Inferior parietal cortex (tissue), 1 donor: ENCODE measurements around the gene SIRT5.
A peak's percentile ranks its signal among the peaks of the same experiment; 100 is the strongest.

Source experiments
- DNase-seq: peaks from one replicate; pipeline ENCODE4 v3.0.0-alpha.2; 2016; ENCODE audit errors: extremely low spot score

Gene SIRT5

DNA sequence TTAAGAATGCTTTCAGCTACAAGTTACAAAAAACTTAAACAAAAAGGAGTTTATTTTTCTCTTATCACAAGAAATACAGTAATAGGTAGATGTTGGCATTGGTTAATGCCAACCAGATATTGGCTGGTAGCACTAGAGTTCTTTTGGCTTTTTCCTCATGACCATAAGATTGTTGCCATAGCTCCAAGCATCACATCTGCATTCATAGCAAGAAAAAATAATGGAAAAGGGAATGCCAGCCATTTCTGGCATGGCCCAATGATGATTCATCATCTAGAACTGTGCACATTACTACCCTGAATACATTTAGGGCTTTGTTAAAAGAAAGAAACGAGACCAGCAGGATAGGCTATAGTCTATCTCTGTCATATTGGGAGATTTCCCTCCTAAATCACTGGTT lies 20.8 kb upstream of the SIRT5 start:
- DNase-seq = no peak

GRCh38 chr6:13554929-13555333 lies 19.5 kb upstream of the SIRT5 start:
- DNase-seq = peak; percentile 51

GRCh38 chr6:13557841-13558240 lies 16.6 kb upstream of the SIRT5 start:
- no peak for DNase-seq

GRCh38 chr6:13558718-13559117 lies 15.7 kb upstream of the SIRT5 start:
- DNase-seq = no peak

DNA sequence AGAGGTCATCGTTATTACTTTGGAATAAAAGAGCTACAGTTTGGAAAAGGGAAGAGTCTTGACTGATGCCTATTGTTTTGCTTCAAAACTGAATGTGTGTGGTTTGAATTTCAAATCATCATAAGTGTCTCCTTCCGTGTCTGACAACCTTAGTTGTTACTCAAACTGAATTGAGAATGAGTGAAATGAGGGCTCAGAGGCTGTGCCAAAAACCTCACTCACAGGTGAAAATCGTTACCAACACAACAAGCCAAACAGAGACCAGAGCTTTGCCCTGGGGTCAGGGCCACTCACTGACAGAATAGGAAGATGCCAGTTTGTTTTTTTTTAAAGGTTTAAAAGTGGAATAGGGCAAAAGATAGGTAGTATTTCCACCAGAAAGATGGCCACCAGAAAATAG lies 15.2 kb upstream of the SIRT5 start:
- peak; percentile 27 for DNase-seq

DNA sequence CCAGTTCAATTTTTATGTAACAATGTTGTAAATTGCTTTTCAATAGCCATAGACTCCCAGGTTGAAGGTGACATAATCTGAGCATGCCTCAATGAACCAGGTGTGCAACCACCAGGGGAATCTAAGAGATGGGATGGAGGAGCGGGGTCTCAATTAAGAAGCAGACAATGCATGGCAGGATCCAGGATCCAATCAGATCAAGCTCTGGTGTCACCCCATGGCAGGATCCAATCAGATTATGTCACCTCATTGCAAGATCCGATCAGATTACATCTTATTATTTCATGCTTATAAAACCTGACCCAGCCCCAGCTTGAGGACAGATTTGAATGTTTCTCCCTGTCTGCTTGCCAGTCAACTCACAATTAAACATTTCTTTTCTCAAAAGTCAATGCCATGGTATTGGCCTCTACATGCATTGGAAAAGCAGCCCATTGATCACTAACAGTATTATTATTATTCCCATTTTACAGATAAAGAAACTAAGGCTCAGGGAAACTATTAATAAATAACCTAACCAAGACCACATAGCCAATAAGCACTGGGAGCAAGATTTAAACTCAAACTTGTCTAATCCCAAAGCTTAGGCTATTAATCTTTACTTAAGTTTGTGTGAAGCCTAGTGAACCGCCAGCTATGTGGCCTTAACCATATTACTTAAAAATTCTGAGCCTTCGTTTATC lies 14.3 kb upstream of the SIRT5 start:
- no peak for DNase-seq

- DNase-seq = no peak
Observed at GRCh38 chr6:13560651-13561044, 13.8 kb upstream of the SIRT5 start.

DNA sequence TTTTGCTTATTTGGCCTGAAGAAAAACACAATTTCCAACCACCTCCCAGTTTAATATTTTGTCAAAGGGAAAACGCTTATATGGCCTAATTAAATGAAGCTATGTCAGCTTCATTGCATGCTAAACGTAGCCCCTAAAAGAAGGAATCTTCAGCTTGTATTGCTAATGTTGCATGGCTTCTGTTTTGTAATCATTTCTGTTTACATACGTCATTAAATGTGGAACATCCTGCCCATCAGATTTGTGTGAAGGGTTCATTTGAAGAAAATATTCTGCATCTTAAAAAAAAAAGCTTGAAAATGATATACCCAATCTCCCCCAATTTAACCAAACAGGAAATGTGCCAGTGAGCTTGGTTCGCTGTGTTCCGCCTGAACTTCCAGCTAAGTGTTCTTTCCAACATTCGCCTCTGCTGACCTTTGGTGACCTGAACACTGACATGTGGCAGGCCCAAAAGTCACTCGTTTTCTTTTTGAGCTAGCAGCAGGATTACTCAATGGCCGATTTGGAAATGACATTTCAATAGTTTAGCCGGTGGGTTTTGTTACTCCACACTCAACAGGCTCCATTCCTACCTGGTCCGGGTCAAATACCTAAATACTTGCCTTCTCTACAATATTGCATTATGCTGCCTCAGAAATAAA lies 12.7 kb upstream of the SIRT5 start:
- no peak for DNase-seq

- DNase-seq = no peak
Observed at GRCh38 chr6:13563009-13563408, 11.4 kb upstream of the SIRT5 start.

DNA sequence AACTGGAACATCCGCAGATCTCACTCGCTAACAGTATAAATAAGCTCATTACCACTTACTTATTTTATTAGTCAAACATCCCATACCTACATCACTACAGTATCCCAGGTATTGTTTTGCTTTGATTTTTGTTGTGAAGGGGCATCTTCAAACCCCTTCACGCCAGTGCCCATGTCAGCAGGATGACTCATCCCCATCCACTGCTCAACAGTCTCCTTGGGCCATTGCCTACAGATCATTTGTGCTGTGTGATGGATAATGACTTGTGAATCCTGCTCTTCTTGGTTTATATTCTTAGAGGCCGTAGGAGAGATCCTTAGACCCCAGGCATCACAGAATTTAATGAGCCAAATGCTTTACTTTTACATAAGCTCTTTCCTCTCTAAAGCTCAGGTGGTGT lies 8.5 kb upstream of the SIRT5 start:
- DNase-seq = no peak

DNA sequence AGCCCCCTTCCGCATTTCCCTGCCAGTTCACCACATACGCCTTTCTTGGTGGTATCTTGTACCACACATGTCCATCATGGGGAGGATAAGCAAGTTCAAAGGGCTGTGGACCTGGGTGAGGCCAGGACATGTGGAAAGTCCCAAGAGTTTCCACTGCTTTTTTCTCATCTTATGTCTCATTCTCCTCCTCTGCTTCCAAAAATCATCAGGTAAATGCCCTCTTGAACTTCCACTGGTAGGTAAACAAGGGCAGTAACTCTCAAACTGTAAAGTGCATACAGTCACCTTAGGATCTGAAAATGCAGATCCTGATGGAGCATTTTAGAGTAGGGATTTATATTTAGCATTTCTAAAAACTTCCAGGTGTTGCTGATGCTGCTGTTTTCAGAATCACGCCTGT lies 7.9 kb upstream of the SIRT5 start:
- no peak for DNase-seq

- no peak for DNase-seq
Observed at GRCh38 chr6:13568970-13569369, 5.4 kb upstream of the SIRT5 start.

DNA sequence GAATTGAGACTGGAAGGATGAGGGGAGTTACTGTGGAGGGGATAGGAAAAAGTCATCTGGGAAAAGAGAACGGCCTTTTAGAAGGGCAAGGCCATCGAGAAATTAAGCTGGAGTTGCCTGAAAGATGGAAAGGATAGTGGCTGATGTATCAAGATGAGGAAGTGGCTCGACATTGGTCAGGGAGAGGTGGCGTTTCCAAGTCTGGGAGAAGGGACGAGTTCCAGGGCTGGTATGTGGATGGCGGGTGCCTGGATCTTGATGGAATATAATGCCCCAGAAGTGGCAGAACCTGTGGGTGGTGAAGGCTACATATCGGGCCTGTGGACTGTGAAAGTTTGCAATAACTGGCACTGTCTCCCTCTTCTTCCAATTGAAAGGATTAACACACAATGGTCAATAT lies 2.2 kb upstream of the SIRT5 start:
- DNase-seq = no peak

DNA sequence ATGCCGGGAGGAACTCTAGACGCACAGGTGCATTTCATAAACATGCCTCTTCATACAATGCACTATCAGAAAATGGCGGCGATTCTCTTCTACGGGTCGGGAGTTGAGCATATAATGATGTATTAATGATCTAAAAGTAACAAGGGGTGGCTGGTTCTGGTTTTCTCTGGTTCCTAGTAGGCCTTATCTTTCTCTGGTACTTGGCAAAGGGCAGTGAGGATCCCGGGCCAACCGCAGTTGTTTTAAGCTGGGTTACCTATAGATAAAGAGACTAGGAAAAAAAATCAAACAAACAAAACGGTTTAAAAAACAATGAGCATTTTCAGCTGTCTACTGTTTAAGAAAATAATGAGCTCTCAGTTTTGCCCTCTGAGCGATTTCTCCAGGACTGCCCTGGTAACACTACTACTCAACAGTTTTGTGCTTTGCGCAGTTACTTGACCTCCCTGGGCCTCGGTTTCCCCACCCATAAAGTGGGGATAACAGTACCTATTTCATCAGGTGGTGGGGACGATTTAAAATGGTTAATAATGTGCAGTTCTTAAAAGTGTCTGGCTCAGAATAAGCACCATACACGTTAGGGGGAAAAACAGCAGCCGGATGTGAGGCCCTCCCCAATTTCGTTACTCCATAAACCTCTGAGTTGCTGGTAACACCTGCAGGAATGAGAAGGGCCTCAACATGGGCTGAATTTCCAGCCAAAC lies 1.3 kb upstream of the SIRT5 start:
- no peak for DNase-seq

GRCh38 chr6:13573669-13574110 lies 711 bp upstream of the SIRT5 start:
- peak; percentile 37 for DNase-seq

- peak; percentile 81 for DNase-seq
Observed at GRCh38 chr6:13574149-13574570, 241 bp upstream of the SIRT5 start.

- no peak for DNase-seq
Observed at GRCh38 chr6:13575377-13575775, 975 bp downstream of the SIRT5 start.

DNA sequence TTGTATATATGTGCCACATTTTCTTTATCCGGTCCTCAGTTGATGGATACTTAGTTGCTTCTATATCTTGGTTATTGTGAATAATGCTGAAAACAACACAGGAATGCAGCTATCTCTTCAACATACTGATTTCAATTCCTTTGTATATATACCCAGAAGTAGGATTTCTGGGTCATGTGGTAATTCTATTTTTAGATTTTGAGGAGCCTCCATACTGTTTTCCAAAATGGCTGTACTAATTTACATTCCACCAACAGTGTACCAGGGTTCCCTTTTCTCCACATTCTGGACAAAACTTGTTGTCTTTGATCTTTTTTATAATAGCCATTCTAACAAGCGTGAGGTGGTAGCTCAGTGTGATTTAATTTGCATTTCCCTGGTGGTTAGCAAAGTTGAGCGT lies 1.6 kb downstream of the SIRT5 start:
- no peak for DNase-seq

GRCh38 chr6:13577926-13578325 lies 3.5 kb downstream of the SIRT5 start:
- no peak for DNase-seq

- no peak for DNase-seq
Observed at GRCh38 chr6:13579911-13580310, 5.5 kb downstream of the SIRT5 start.

DNA sequence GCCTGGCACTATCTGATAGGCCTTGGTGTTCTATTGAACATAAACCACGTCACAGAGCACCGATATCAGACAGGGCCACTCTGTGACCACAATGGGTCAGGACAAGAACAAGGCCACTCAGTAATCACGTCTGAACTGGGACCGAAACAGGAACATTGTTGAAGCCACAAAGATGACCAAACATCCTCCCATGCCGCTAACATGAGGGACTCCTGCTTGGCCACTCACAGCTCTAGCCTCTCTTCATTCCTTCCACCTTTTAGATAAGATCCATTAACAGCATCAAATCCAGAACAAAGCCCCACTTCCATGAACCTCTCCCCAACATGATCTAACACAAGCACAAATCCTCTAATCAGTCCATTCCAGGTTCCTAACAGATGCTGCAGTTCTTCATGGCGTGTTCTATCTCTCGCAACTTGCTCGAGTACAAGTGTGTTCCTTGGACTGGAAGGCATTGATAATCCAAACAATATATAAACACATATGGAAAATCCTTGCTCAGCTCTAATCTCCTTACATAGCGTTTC lies 7.4 kb downstream of the SIRT5 start:
- DNase-seq = no peak

- DNase-seq = no peak
Observed at GRCh38 chr6:13586603-13587542, 12.5 kb downstream of the SIRT5 start.
